Ecto neural progenitor cell (in vitro differentiated cells): ENCODE results near the gene LRRC72.
"Not testable (repeated sequence)": the region's sequence is repeated elsewhere in the genome, so short reads cannot be mapped to it uniquely, and the experiment has no call there.

Experiments
- DNase-seq: peaks from one replicate; pipeline ENCODE4 v3.0.0-alpha.2; 2018; ENCODE audit warnings: low spot score

Gene LRRC72

GRCh38 chr7:16526742-16527540, at the start of gene LRRC72:
Gene LRRC72 (plus strand): TSS chr7:16526825. CDS start chr7:16526953, 128 bp downstream.
- no peak for DNase-seq

GRCh38 chr7:16479161-16479560, 47.5 kb upstream of the LRRC72 start:
- DNase-seq: no peak

GRCh38 chr7:16479591-16479990, 47.0 kb upstream of the LRRC72 start:
- no peak for DNase-seq

GRCh38 chr7:16484453-16485158, 42.0 kb upstream of the LRRC72 start:
- DNase-seq: no peak

- DNase-seq: no peak
These were observed 35.5 kb upstream of the LRRC72 start for GRCh38 chr7:16491148-16491547.

GRCh38 chr7:16492513-16493062, 34.0 kb upstream of the LRRC72 start:
- no peak for DNase-seq

- DNase-seq: no peak
These were observed 33.4 kb upstream of the LRRC72 start for GRCh38 chr7:16493266-16493665.

GRCh38 chr7:16494551-16494950, 32.1 kb upstream of the LRRC72 start:
- DNase-seq: no peak

GRCh38 chr7:16494955-16495719, 31.5 kb upstream of the LRRC72 start:
- DNase-seq: no peak

GRCh38 chr7:16498122-16498521, 28.5 kb upstream of the LRRC72 start:
- no peak for DNase-seq

- no peak for DNase-seq
These were observed 24.3 kb upstream of the LRRC72 start for GRCh38 chr7:16502303-16502702.

GRCh38 chr7:16504019-16504418, 22.6 kb upstream of the LRRC72 start:
- no peak for DNase-seq

GRCh38 chr7:16506422-16506821, 20.2 kb upstream of the LRRC72 start:
- DNase-seq: not testable (repeated sequence)

GRCh38 chr7:16509829-16510228, 16.8 kb upstream of the LRRC72 start:
- DNase-seq: no peak

GRCh38 chr7:16511314-16511713, 15.3 kb upstream of the LRRC72 start:
- no peak for DNase-seq

GRCh38 chr7:16512097-16512496, 14.5 kb upstream of the LRRC72 start:
- no peak for DNase-seq

- no peak for DNase-seq
These were observed 12.4 kb upstream of the LRRC72 start for GRCh38 chr7:16514271-16514670.

GRCh38 chr7:16514729-16515128, 11.9 kb upstream of the LRRC72 start:
- DNase-seq: no peak

- no peak for DNase-seq
These were observed 10.6 kb upstream of the LRRC72 start for GRCh38 chr7:16515785-16516685.

GRCh38 chr7:16519985-16520384, 6.6 kb upstream of the LRRC72 start:
- DNase-seq: not testable (repeated sequence)

- DNase-seq: no peak
These were observed 2.3 kb upstream of the LRRC72 start for GRCh38 chr7:16524332-16524731.
